Peyer's patch (tissue), 4 donors: ENCODE results near the gene FBL. TPM values are rescaled to one million over a fixed set of nuclear protein-coding genes. Genes with fewer than 3 reads are reported as not detected.

Source experiments
- DNase-seq, 3 donors: peaks; one replicate each; pipeline ENCODE4 v3.0.0-alpha.2; 2017 to 2019
- H3K27ac ChIP-seq, 4 donors: fragments of 200-600 bp; sonication (generic); one replicate each; pipeline ENCODE4 v1.5.1; 2016 to 2019
- H3K27me3 ChIP-seq, 2 donors: fragments of 200-600 bp; sonication (generic); one replicate each; pipeline ENCODE4 v1.5.1; 2019
- H3K36me3 ChIP-seq, 3 donors: fragments of 200-600 bp; sonication (generic); one replicate each; pipeline ENCODE4 v1.5.1; 2016 to 2019
- H3K4me1 ChIP-seq, 4 donors: fragments of 200-600 bp; sonication (generic); one replicate each; pipeline ENCODE4 v1.5.1; 2016 to 2019
- H3K4me3 ChIP-seq, 4 donors: fragments of 200-600 bp; sonication (generic); 1 replicate in 3 of 4; 2 replicates in 1 of 4; pipeline ENCODE4 v1.5.1; 2016 to 2019; ENCODE audit warnings: mild to moderate bottlenecking in 1 of 4
- H3K9me3 ChIP-seq, 4 donors: fragments of 200-600 bp; sonication (generic); one replicate each; pipeline ENCODE4 v1.5.1; 2016 to 2019; ENCODE audit warnings: mild to moderate bottlenecking in 1 of 4
- POLR2A ChIP-seq, 2 donors: fragments of 450-650 bp; IDR thresholded peaks; one replicate each; pipeline ENCODE4 v1.5.1; 2017; ENCODE audit warnings: antibody characterized with exemption in 2 of 2, mild to moderate bottlenecking in 2 of 2, moderate library complexity in 2 of 2
- total RNA-seq, 4 donors: library from RNA; depleted of rRNA; stranded (reverse); fragments of >200 nt; gene quantifications; one replicate each; pipeline ENCODE4 v1.1.0, GENCODE V29; 2016
- TF ChIP-seq, protein P1 (sequence below), 6 experiments: fragments of 450-650 bp in 4 of 6; fragments of 200-600 bp in 2 of 6; sonication (generic) in 1 of 6; IDR thresholded peaks; one replicate each; pipeline ENCODE4 v1.5.1; 2017 to 2019; ENCODE audit warnings: antibody characterized with exemption in 6 of 6, mild to moderate bottlenecking in 3 of 6, moderate library complexity in 1 of 6

The FBL gene
- total RNA-seq, 4 donors from 2014 or later = 42.4 to 206 (median 103) TPM

DNA sequence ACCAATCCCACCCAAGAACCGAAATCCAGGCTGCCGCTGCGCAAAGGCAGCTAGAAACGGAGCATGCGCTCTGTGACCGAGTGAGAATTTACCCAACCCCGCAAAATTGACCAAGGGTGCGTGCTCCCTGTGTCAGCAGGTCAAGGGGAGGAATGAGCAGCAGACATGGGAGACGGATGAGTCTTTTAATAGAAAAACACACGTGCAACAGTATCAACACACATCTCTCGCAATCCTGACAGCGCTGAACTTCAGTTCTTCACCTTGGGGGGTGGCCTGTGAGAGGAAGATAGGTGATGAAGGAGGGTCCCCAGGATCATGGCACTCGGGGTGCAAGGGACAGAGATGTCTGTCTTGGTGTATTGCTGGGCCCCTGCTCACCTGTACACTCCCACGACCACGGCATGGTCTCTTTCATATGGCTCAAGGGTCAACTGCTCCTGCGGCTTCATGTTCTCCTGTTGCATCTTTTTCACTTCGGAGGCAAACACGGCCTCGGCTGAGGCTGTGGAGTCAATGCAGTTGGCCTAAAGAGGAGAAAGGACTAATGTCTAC, 11.8 kb downstream of the FBL start:
- peak overlapping the region; percentile 35 to 85 (median 74) for H3K27ac ChIP-seq
- H3K4me3 ChIP-seq = peak overlapping the region; percentile 83 to 100 (median 90)
- H3K9me3 ChIP-seq = no peaks in the 10 kb centered on the region
- DNase-seq = no peak
- H3K36me3 ChIP-seq = peaks cover 0 to 73% (median 0%) of the 10 kb centered on the region in 3 donors
- peaks cover 0 to 18% (median 6%) of the 10 kb centered on the region in 4 donors for H3K4me1 ChIP-seq
- H3K27me3 ChIP-seq = no peaks in the 10 kb centered on the region
- TF ChIP-seq, protein P1, sequence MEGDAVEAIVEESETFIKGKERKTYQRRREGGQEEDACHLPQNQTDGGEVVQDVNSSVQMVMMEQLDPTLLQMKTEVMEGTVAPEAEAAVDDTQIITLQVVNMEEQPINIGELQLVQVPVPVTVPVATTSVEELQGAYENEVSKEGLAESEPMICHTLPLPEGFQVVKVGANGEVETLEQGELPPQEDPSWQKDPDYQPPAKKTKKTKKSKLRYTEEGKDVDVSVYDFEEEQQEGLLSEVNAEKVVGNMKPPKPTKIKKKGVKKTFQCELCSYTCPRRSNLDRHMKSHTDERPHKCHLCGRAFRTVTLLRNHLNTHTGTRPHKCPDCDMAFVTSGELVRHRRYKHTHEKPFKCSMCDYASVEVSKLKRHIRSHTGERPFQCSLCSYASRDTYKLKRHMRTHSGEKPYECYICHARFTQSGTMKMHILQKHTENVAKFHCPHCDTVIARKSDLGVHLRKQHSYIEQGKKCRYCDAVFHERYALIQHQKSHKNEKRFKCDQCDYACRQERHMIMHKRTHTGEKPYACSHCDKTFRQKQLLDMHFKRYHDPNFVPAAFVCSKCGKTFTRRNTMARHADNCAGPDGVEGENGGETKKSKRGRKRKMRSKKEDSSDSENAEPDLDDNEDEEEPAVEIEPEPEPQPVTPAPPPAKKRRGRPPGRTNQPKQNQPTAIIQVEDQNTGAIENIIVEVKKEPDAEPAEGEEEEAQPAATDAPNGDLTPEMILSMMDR (IDR thresholded peaks at IDR 0.05) = no peak

DNA sequence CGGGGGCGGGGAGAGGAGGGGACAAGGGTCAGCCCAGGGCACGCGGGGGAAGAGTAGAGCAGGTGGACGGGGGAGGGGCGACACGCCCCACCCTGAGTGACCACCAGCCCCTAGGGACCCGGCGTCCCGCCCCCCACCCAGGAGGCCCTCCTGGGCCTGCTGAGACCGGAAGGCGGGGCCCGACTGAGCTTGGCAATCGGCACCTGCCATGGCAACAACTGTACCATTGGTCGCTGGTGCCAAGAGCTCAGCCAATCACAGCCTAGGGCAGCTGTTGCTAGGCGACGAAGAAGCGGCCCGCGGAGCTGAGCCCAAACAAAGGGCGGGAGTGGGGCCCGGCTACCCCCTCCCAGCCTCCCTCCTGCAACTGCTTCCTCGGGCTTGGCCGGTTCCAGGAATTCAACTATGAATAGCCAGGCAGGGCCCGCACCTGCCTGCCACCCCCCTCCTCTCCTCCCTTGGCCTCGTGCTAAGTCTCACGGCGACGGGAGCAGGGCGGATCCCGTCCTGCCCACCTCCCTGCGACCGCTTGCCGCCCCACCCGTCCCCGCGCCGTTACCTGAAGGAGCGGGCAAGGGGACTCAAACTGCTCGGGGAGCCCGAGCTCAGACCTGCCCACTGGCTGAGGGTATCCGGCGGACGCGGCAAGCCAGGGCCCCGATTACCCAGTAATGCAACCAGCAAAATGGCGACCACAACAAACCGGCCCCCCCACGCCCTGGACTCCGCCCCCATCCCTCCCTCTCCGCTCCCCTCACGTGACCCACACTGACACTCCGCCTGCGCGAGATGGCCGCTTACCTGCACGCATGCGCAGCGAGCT, 12.5 kb downstream of the FBL start, which contains the start of gene DYRK1B:
DYRK1B (minus strand) TSS at position 699 of the 823 bp plus-strand sequence. CDS start 2,295 bp downstream, outside the sequence.
- peaks cover 0 to 18% (median 6%) of the 10 kb centered on the region in 4 donors for H3K4me1 ChIP-seq
- H3K9me3 ChIP-seq = no peaks in the 10 kb centered on the region
- TF ChIP-seq, protein P1 (IDR thresholded peaks at IDR 0.05) = no peak
- peak in 1 of 2 donors; percentile 31 for TF ChIP-seq POLR2A (IDR thresholded peaks at IDR 0.05)
- H3K36me3 ChIP-seq = peaks cover 0 to 71% (median 0%) of the 10 kb centered on the region in 3 donors
- peak within 1 kb of the TSS; percentile 83 to 100 (median 90) for H3K4me3 ChIP-seq
- DNase-seq = peak; percentile 98 to 99 (median 98)
- H3K27me3 ChIP-seq = no peaks in the 10 kb centered on the region
- peak within 1 kb of the TSS; percentile 73 to 85 (median 78) for H3K27ac ChIP-seq

DNA sequence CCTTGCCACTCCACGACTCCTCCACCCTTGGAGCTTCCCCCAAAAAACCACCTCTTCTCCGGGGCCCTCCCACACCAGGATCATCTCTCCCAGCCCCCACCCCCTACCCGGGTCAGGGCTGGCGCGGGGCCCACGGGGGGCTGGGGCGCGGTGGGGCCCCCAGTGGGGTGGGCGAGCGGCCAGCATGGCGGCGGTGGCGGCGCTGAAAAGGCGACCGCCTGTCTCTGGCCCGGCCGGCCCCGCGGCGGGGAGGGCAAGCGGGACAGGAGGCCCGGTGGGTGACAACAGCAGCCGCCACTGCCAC, 13.1 kb downstream of the FBL start:
- H3K4me1 ChIP-seq = peaks cover 0 to 18% (median 6%) of the 10 kb centered on the region in 4 donors
- H3K27me3 ChIP-seq = no peaks in the 10 kb centered on the region
- peak overlapping the region; percentile 73 to 85 (median 78) for H3K27ac ChIP-seq
- H3K9me3 ChIP-seq = no peaks in the 10 kb centered on the region
- peaks cover 0 to 71% (median 0%) of the 10 kb centered on the region in 3 donors for H3K36me3 ChIP-seq
- no peak for TF ChIP-seq POLR2A (IDR thresholded peaks at IDR 0.05)
- TF ChIP-seq, protein P1 (IDR thresholded peaks at IDR 0.05) = no peak
- DNase-seq = no peak
- peak overlapping the region; percentile 83 to 100 (median 90) for H3K4me3 ChIP-seq

DNA sequence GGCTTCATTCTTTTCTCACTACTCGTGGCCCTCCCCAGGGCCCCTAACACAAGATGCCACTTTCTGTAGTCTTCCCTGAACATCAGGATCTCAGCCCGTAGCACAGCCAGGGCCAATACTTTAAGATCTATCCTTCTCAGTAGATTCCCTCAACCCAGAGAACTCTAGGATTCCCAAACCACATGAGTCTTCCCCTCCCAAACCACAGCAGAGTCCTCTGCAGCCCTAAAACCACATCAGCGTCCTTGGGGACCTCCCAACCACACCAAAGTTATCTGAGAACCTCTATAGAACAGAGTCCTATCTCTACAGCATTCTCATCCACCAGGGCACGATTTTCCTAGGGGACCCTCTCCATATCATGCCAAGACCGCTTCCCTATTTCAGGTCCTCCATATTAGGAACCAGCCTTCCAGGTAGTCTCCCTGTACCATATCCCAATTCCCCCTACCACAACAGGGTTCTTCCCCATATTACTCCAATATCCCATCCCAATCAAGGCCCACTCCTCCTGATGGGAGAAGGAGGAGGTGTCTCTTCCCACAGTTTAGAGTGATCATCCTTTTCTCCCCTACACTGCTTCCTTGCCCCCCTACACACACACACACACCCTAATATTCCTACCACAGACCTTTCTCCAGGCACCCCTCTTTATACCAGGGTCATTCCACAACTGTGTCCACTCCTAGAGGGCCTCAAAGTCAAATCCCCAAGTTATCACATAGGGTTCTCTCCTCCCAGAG, 13.7 kb downstream of the FBL start:
- Histone ChIP-seq H3K4me3 (peak overlapping the region; percentile 83 to 100 (median 90)), H3K27me3 (no peaks in the 10 kb centered on the region), H3K36me3 (peaks cover 0 to 71% (median 0%) of the 10 kb centered on the region in 3 donors), H3K27ac (peak overlapping the region in 2 of 4 donors; percentile 73 to 85), H3K9me3 (no peaks in the 10 kb centered on the region), H3K4me1 (peaks cover 0 to 18% (median 6%) of the 10 kb centered on the region in 4 donors)
- DNase-seq = no peak
- TF ChIP-seq, protein P1 (IDR thresholded peaks at IDR 0.05) = no peak
- TF ChIP-seq POLR2A (IDR thresholded peaks at IDR 0.05) = no peak

DNA sequence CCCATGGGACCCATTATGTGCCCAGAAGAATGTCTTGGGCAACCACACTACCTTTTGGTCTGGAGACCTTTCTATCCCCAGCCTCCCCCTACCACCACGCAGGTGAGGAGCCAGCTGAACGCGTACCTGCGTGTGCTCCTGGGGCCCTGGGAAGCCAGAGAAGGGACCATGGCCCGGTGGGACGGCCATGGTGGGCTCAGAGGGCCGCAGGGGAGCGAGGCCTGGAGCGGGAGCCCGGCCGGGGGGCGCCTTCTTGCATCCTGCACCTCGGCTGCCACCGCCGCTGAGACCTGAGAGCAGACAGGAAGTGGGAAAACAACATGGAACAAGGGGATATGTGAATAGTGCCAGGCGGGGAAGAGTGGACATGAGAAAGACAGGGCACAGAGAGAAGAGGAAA, 14.5 kb downstream of the FBL start:
- Histone ChIP-seq H3K27ac (no peak overlapping the region), H3K36me3 (peaks cover 0 to 72% (median 0%) of the 10 kb centered on the region in 3 donors), H3K9me3 (no peaks in the 10 kb centered on the region), H3K27me3 (no peaks in the 10 kb centered on the region), H3K4me1 (peaks cover 0 to 18% (median 6%) of the 10 kb centered on the region in 4 donors), H3K4me3 (no peak overlapping the region)
- no peak for DNase-seq
- TF ChIP-seq, protein P1 (IDR thresholded peaks at IDR 0.05) = no peak
- TF ChIP-seq POLR2A (IDR thresholded peaks at IDR 0.05) = no peak
